Body of pancreas (tissue), 4 donors: Measurements from ENCODE around the gene MALAT1. TPM values are rescaled to one million over a fixed set of nuclear protein-coding genes. Genes with fewer than 3 reads are reported as not detected.

Source experiments
- ATAC-seq: fragments of 150-250 bp; one replicate; pipeline ENCODE4 v1.9.1; 2016
- DNase-seq, 4 donors: peaks; one replicate each; pipeline ENCODE4 v3.0.0-alpha.2; 2019
- H3K27ac ChIP-seq, 4 donors: fragments of 200-600 bp; sonication (generic); 1 replicate in 3 of 4; 2 replicates in 1 of 4; pipeline versions ENCODE4 v1.5.1 to v1.6.1; 2016 to 2019; ENCODE audit warnings: mild to moderate bottlenecking in 1 of 4, mixed read lengths in 1 of 4, moderate library complexity in 1 of 4
- H3K27me3 ChIP-seq, 2 donors: fragments of 200-600 bp; sonication (generic); one replicate each; pipeline ENCODE4 v1.6.0; 2016; ENCODE audit warnings: mild to moderate bottlenecking in 1 of 2
- H3K36me3 ChIP-seq, 2 donors: fragments of 200-600 bp; sonication (generic); replicated peaks in 1 of 2; 2 replicates each; pipeline ENCODE4 v1.5.1; 2016; ENCODE audit warnings: low read depth in 2 of 2; ENCODE audit not compliant: insufficient read depth in 1 of 2
- H3K4me1 ChIP-seq: fragments of 200-600 bp; sonication (generic); one replicate; pipeline ENCODE4 v1.6.0; 2016
- H3K4me3 ChIP-seq, 2 donors: fragments of 200-600 bp; sonication (generic); 1 replicate in 1 of 2; 2 replicates in 1 of 2; pipeline ENCODE4 v1.5.1; 2016 to 2019
- H3K9me3 ChIP-seq, 3 donors: fragments of 200-600 bp; sonication (generic); 1 replicate in 2 of 3; 2 replicates in 1 of 3; pipeline ENCODE4 v1.5.1; 2016
- POLR2A ChIP-seq, 3 donors: fragments of 450-650 bp; IDR thresholded peaks; one replicate each; pipeline ENCODE4 v1.6.1; 2016; ENCODE audit warnings: antibody characterized with exemption in 3 of 3, mild to moderate bottlenecking in 2 of 3
- WGBS, 2 donors: methylation state at CpG; one replicate each; pipeline ENCODE4 v1.1.5; 2017; 5-methylcytosine and 5-hydroxymethylcytosine counted together
- intact Hi-C: fragments of 100-400 bp; cut with DNase I; formaldehyde crosslinking; loops from one replicate; pipeline ENCODE4 v1.15.1; 2023
- total RNA-seq, 2 donors: library from RNA; depleted of rRNA; stranded (reverse); fragments of >200 nt; gene quantifications; one replicate each; pipeline ENCODE4 v1.1.0, GENCODE V29; 2016
- TF ChIP-seq, protein P1 (sequence below), 7 experiments: fragments of 450-650 bp in 4 of 7; fragments of 200-600 bp in 3 of 7; sonication (generic) in 3 of 7; IDR thresholded peaks; one replicate each; pipeline ENCODE4 v1.5.1; 2016 to 2019; ENCODE audit warnings: antibody characterized with exemption in 7 of 7

MALAT1 gene
- total RNA-seq, 2 donors from 2014 or later: 10,129 to 14,092 TPM

- Histone ChIP-seq H3K9me3 (no peaks in the 10 kb centered on the region), H3K36me3 (peaks cover 12 to 15% of the 10 kb centered on the region in 2 donors)
- no peak for ATAC-seq
These were observed 4.6 kb downstream of the MALAT1 start for GRCh38 chr11:65503368-65503948.

GRCh38 chr11:65503949-65504673 lies 5.3 kb downstream of the MALAT1 start:
- Histone ChIP-seq H3K4me3 (peak overlapping the region; percentile 16 to 68), H3K27me3 (no peaks in the 10 kb centered on the region), H3K4me1 (peaks cover 40% of the 10 kb centered on the region), H3K27ac (peak overlapping the region in 3 of 4 donors; percentile 98 to 99 (median 98)), H3K36me3 (peaks cover 12 to 15% of the 10 kb centered on the region in 2 donors), H3K9me3 (no peaks in the 10 kb centered on the region)
- intact Hi-C loops: no loop called here
- ATAC-seq (peak; percentile 0), DNase-seq (no peak)
- TF ChIP-seq POLR2A (IDR thresholded peaks at IDR 0.05): peak; percentile 9 to 68 (median 67)
- TF ChIP-seq, protein P1, sequence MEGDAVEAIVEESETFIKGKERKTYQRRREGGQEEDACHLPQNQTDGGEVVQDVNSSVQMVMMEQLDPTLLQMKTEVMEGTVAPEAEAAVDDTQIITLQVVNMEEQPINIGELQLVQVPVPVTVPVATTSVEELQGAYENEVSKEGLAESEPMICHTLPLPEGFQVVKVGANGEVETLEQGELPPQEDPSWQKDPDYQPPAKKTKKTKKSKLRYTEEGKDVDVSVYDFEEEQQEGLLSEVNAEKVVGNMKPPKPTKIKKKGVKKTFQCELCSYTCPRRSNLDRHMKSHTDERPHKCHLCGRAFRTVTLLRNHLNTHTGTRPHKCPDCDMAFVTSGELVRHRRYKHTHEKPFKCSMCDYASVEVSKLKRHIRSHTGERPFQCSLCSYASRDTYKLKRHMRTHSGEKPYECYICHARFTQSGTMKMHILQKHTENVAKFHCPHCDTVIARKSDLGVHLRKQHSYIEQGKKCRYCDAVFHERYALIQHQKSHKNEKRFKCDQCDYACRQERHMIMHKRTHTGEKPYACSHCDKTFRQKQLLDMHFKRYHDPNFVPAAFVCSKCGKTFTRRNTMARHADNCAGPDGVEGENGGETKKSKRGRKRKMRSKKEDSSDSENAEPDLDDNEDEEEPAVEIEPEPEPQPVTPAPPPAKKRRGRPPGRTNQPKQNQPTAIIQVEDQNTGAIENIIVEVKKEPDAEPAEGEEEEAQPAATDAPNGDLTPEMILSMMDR (IDR thresholded peaks at IDR 0.05): no peak
- 0 to 2% methylated on average over 3 of the region's 3 CpGs for WGBS, 2 donors

More at GRCh38 chr11:65503368-65503948, 4.6 kb downstream of the MALAT1 start:
- H3K4me3 ChIP-seq: peak overlapping the region; percentile 16 to 68
- peak in 2 of 3 donors; percentile 10 for TF ChIP-seq POLR2A (IDR thresholded peaks at IDR 0.05)
- TF ChIP-seq, protein P1 (IDR thresholded peaks at IDR 0.05): no peak
- peaks cover 40% of the 10 kb centered on the region for H3K4me1 ChIP-seq
- 0 to 2% methylated on average over 3 of the region's 3 CpGs for WGBS, 2 donors
- H3K27ac ChIP-seq: peak overlapping the region in 3 of 4 donors; percentile 98 to 99 (median 98)
- H3K27me3 ChIP-seq: no peaks in the 10 kb centered on the region
- no peak for DNase-seq
- intact Hi-C loops: no loop called here

- TF ChIP-seq POLR2A (IDR thresholded peaks at IDR 0.05): peak in 1 of 3 donors; percentile 11
- TF ChIP-seq, protein P1 (IDR thresholded peaks at IDR 0.05): no peak
- Histone ChIP-seq H3K9me3 (no peaks in the 10 kb centered on the region), H3K4me3 (peak overlapping the region in 1 of 2 donors; percentile 0), H3K27ac (peak overlapping the region; percentile 27 to 99 (median 98)), H3K27me3 (no peaks in the 10 kb centered on the region), H3K4me1 (peaks cover 40% of the 10 kb centered on the region), H3K36me3 (peaks cover 12 to 15% of the 10 kb centered on the region in 2 donors)
- DNase-seq: no peak
- ATAC-seq: no peak
- intact Hi-C loops: no loop called here
- WGBS, 2 donors: 3 to 5% methylated on average over 8 of the region's 8 CpGs
These were observed 6.0 kb downstream of the MALAT1 start for GRCh38 chr11:65504674-65505465.

- intact Hi-C loops: no loop called here
- TF ChIP-seq, protein P1 (IDR thresholded peaks at IDR 0.05): no peak
- peak; percentile 7 to 65 (median 30) for TF ChIP-seq POLR2A (IDR thresholded peaks at IDR 0.05)
- H3K27ac ChIP-seq: peak overlapping the region; percentile 20 to 99 (median 98)
- peak in 2 of 4 donors; percentile 42 to 47 for DNase-seq
- no peaks in the 10 kb centered on the region for H3K27me3 ChIP-seq
- H3K9me3 ChIP-seq: no peaks in the 10 kb centered on the region
- peaks cover 12 to 15% of the 10 kb centered on the region in 2 donors for H3K36me3 ChIP-seq
- H3K4me3 ChIP-seq: peak overlapping the region in 1 of 2 donors; percentile 0
- 25% methylated on average over 12 of the region's 12 CpGs for WGBS, 2 donors
- no peak for ATAC-seq
- peaks cover 43% of the 10 kb centered on the region for H3K4me1 ChIP-seq
These were observed 6.8 kb downstream of the MALAT1 start for GRCh38 chr11:65505466-65506289.
